Fibroblast of skin of back (primary cell): ENCODE results near the gene ITFG2.

Experiments
- DNase-seq: peaks from one replicate; pipeline ENCODE4 v3.0.0-alpha.2; 2013

ITFG2 gene

GRCh38 chr12:2864198-2864597 lies 51.7 kb downstream of the ITFG2 start:
- no peak for DNase-seq

GRCh38 chr12:2868986-2869632 lies 56.6 kb downstream of the ITFG2 start:
- DNase-seq = peak; percentile 31
